Epidermal melanocyte (primary cell): ENCODE measurements around the gene WFDC11.

ENCODE experiments used
- DNase-seq: peaks from one replicate; pipeline ENCODE4 v3.0.0; 2011; ENCODE audit warnings: low spot score; ENCODE audit not compliant: insufficient read length

Gene WFDC11

GRCh38 chr20:45626540-45626939 lies 43.5 kb downstream of the WFDC11 start:
- no peak for DNase-seq

GRCh38 chr20:45621593-45621992 lies 48.4 kb downstream of the WFDC11 start:
- no peak for DNase-seq

GRCh38 chr20:45617591-45617990 lies 52.4 kb downstream of the WFDC11 start:
- DNase-seq = no peak

- no peak for DNase-seq
Measured at GRCh38 chr20:45612314-45612713, 57.7 kb downstream of the WFDC11 start.

- DNase-seq = peak; percentile 28
Measured at GRCh38 chr20:45611054-45611453, 59.0 kb downstream of the WFDC11 start.

- no peak for DNase-seq
Measured at GRCh38 chr20:45607810-45608209, 62.2 kb downstream of the WFDC11 start.
